ENCODE results near the gene BUB1B.

GRCh38 chr15:40114218-40114617, 46.7 kb upstream of the BUB1B start:
- no peak for TF ChIP-seq CTCF (IDR thresholded peaks at IDR 0.05)
- TF ChIP-seq IRF1 (CRISPR knock-in tag; IDR thresholded peaks at IDR 0.05): no peak
- no peak for TF ChIP-seq CREB1 (CRISPR knock-in tag; IDR thresholded peaks at IDR 0.05)
- no peak for TF ChIP-seq CREM (CRISPR knock-in tag; IDR thresholded peaks at IDR 0.05)
- no peak for TF ChIP-seq ETV6 (CRISPR knock-in tag; IDR thresholded peaks at IDR 0.05)
- no peak for TF ChIP-seq TP53 (CRISPR knock-in tag; IDR thresholded peaks at IDR 0.05)
- no peak for TF ChIP-seq RELA (CRISPR knock-in tag; IDR thresholded peaks at IDR 0.05; ENCODE audit: borderline replicate concordance)
- TF ChIP-seq ZNF138 (CRISPR knock-in tag; conservative IDR thresholded peaks at IDR 0.05): no peak
- TF ChIP-seq SP1 (CRISPR knock-in tag; conservative IDR thresholded peaks at IDR 0.05): no peak
- no peak for TF ChIP-seq GTF2I (CRISPR knock-in tag; conservative IDR thresholded peaks at IDR 0.05)
- no peak for TF ChIP-seq ZNF263 (CRISPR knock-in tag; IDR thresholded peaks at IDR 0.05; ENCODE audit: low read depth)
- no peak for TF ChIP-seq EMX1 (CRISPR knock-in tag; IDR thresholded peaks at IDR 0.05)

Measured in WTC11 (cell line).